Endothelial cell of umbilical vein (primary cell): Measurements from ENCODE around the gene HOXA3. TPM values are rescaled to one million over a fixed set of nuclear protein-coding genes. Genes with fewer than 3 reads are reported as not detected.

ENCODE experiments used
- BruUV-seq: library from RNA; stranded (reverse); fragments of 400-500 nt; replicated peaks from 2 replicates; lab custom pipeline; 2021; lab: Mats Ljungman, UMichigan
- CTCF ChIA-PET: fragments of 300-600, 350-600 bp; sonication (Branson Sonifier 250); formaldehyde crosslinking; loops from one replicate; lab custom pipeline; 2021; ENCODE audit warnings: antibody characterized with exemption, inconsistent platforms; lab: Charles Lee
- POLR2A ChIA-PET: fragments of 300-600, 350-600 bp; sonication (Branson Sonifier 250); formaldehyde crosslinking; loops from one replicate; lab custom pipeline; 2021; ENCODE audit warnings: antibody characterized with exemption, inconsistent platforms; lab: Charles Lee
- DNase-seq: peaks from one replicate; pipeline ENCODE4 v3.0.0-alpha.2; 2011; ENCODE audit warnings: low read depth, low spot score
- FAIRE-seq: peaks from 2 replicates; lab custom pipeline; 2011; peaks lifted over from hg19 to GRCh38; lab: Jason Lieb, UNC
- H2AFZ ChIP-seq: 2 replicates; pipeline ENCODE4 v1.6.0; 2012; ENCODE audit warnings: low read depth, low read length, control low read depth, inconsistent platforms
- H3K27ac ChIP-seq: 2 replicates; pipeline ENCODE4 v1.5.1; 2011; ENCODE audit warnings: low read depth, mild to moderate bottlenecking, control low read depth, low read length, moderate library complexity; ENCODE audit not compliant: insufficient read depth
- H3K27me3 ChIP-seq, 2 experiments: 2 replicates each; pipeline versions ENCODE4 v1.6.0 to v1.6.1; 2011; ENCODE audit warnings: low read length in 2 of 2, mixed read lengths in 1 of 2; ENCODE audit not compliant: control insufficient read depth in 2 of 2, insufficient read depth in 2 of 2
- H3K36me3 ChIP-seq, 2 experiments: 2 replicates in 1 of 2; 3 replicates in 1 of 2; pipeline ENCODE4 v1.5.1; 2011; ENCODE audit warnings: low read length in 2 of 2, mild to moderate bottlenecking in 1 of 2, moderate library complexity in 1 of 2; ENCODE audit not compliant: control insufficient read depth in 2 of 2, insufficient read depth in 2 of 2; ENCODE audit errors: extremely low read depth in 1 of 2
- H3K4me1 ChIP-seq: 3 replicates; pipeline ENCODE4 v1.5.1; 2011; ENCODE audit warnings: mild to moderate bottlenecking, low read length; ENCODE audit not compliant: control insufficient read depth, insufficient read depth; ENCODE audit errors: extremely low read depth
- H3K4me2 ChIP-seq: 2 replicates; pipeline ENCODE4 v1.6.1; 2011; ENCODE audit warnings: low read length, control low read depth, mixed read lengths; ENCODE audit not compliant: insufficient read depth
- H3K4me3 ChIP-seq, 3 experiments: fragments of 200-600 bp in 1 of 3; sonication (generic), shearing (Covaris generic) in 1 of 3; replicated peaks in 1 of 3; 2 replicates each; pipeline ENCODE4 v1.5.1; 2011 to 2016; ENCODE audit warnings: control low read depth in 3 of 3, low read length in 3 of 3, mild to moderate bottlenecking in 2 of 3, inconsistent platforms in 1 of 3, low read depth in 1 of 3, moderate library complexity in 1 of 3; ENCODE audit not compliant: insufficient read depth in 1 of 3
- H3K79me2 ChIP-seq: 2 replicates; pipeline ENCODE4 v1.6.0; 2012; ENCODE audit warnings: low read length, inconsistent platforms; ENCODE audit not compliant: control insufficient read depth, insufficient read depth
- H3K9ac ChIP-seq: replicated peaks from 2 replicates; pipeline ENCODE3; 2011; ENCODE audit warnings: low read length, control low read depth; ENCODE audit not compliant: insufficient read depth; ENCODE audit errors: extremely low read depth
- H3K9me1 ChIP-seq: replicated peaks from 3 replicates; pipeline ENCODE4 v1.6.0; 2011; ENCODE audit warnings: mild to moderate bottlenecking, low read length; ENCODE audit not compliant: control insufficient read depth, insufficient read depth; ENCODE audit errors: extremely low read depth
- H3K9me3 ChIP-seq: replicated peaks from 2 replicates; pipeline ENCODE4 v1.5.1; 2012; ENCODE audit warnings: low read length, inconsistent platforms; ENCODE audit not compliant: control insufficient read depth, insufficient read depth
- H4K20me1 ChIP-seq: replicated peaks from 2 replicates; pipeline ENCODE3; 2011; ENCODE audit warnings: mild to moderate bottlenecking, low read length; ENCODE audit not compliant: control insufficient read depth, insufficient read depth; ENCODE audit errors: extremely low read depth
- CTCF ChIP-seq, 2 donors: IDR thresholded peaks; 1 replicate in 1 of 2; 2 replicates in 1 of 2; pipeline ENCODE4 v1.5.1; 2011; ENCODE audit warnings: low read length in 2 of 2, mild to moderate bottlenecking in 2 of 2, moderate library complexity in 2 of 2, control low read depth in 1 of 2, inconsistent platforms in 1 of 2, low read depth in 1 of 2; ENCODE audit not compliant: insufficient read depth in 1 of 2; ENCODE audit errors: extremely low read depth in 1 of 2
- EZH2 ChIP-seq: IDR thresholded peaks from 2 replicates; pipeline ENCODE4 v1.6.1; 2012; ENCODE audit warnings: borderline replicate concordance, low read depth, mild to moderate bottlenecking, moderate library complexity, low read length, inconsistent platforms; ENCODE audit not compliant: severe bottlenecking
- FOS ChIP-seq: IDR thresholded peaks from 2 replicates; pipeline ENCODE4 v1.6.1; 2011; ENCODE audit warnings: mild to moderate bottlenecking, low read length, moderate library complexity, borderline replicate concordance; ENCODE audit not compliant: insufficient read depth
- GATA2 ChIP-seq: IDR thresholded peaks from 2 replicates; pipeline ENCODE4 v1.7.0; 2011; ENCODE audit warnings: low read depth, mild to moderate bottlenecking, moderate library complexity, mixed read lengths, low read length; ENCODE audit not compliant: insufficient read length, insufficient read depth
- JUN ChIP-seq: IDR thresholded peaks from 2 replicates; pipeline ENCODE4 v1.6.1; 2011; ENCODE audit warnings: borderline replicate concordance, low read depth; ENCODE audit not compliant: insufficient read length, insufficient read depth
- MAX ChIP-seq: IDR thresholded peaks from 2 replicates; pipeline ENCODE4 v1.6.1; 2011; ENCODE audit not compliant: insufficient read depth, insufficient read length
- MYC ChIP-seq: IDR thresholded peaks from one replicate; pipeline ENCODE4 v1.6.1; 2011; ENCODE audit warnings: mild to moderate bottlenecking, low read depth, low read length
- POLR2A ChIP-seq: IDR thresholded peaks from 2 replicates; pipeline ENCODE4 v1.6.1; 2012; ENCODE audit warnings: low read depth, mild to moderate bottlenecking, control low read depth, low read length
- POLR2AphosphoS5 ChIP-seq: IDR thresholded peaks from 2 replicates; pipeline ENCODE4 v1.6.1; 2012; ENCODE audit warnings: low read depth, mild to moderate bottlenecking, control low read depth, low read length, moderate library complexity; ENCODE audit not compliant: insufficient read depth
- dilution Hi-C: fragments of 300-500 bp; cut with MboI; formaldehyde crosslinking; loops from one replicate; pipeline ENCODE4 v1.15.0; 2019; ENCODE audit warnings: low sequenced_read_pairs; ENCODE audit not compliant: extremely low pct_ligation_motif_present
- intact Hi-C: fragments of 100-400 bp; cut with micrococcal nuclease; formaldehyde crosslinking; loops from one replicate; pipeline ENCODE4 v1.10.0; 2022
- polyA plus RNA-seq, 4 experiments: library from polyadenylated mRNA; depleted of rRNA in 3 of 4; stranded (reverse) in 3 of 4; unstranded in 1 of 4; fragments of >200 nt; gene quantifications; 2 replicates each; pipeline versions ENCODE4 v1.2.1 to v1.2.3, GENCODE V29; 2011 to 2012; ENCODE audit warnings: missing spikeins in 1 of 4
- total RNA-seq: library from RNA; stranded (reverse); gene quantifications from 2 replicates; pipeline ENCODE4 v1.2.3, GENCODE V29; 2021

HOXA3 gene
- total and polyA plus RNA-seq, 2 donors (not counting 3 experiments of a cell fraction or from before 2014, with no cell fraction given) = 4.7 to 14.0 TPM

GRCh38 chr7:27138985-27139333 lies 13.4 kb downstream of the HOXA3 start:
- ChIA-PET POLR2A (no interaction called here), CTCF (interaction anchor here (1.2 to 3.4 kb wide), 7 partner anchors 9 to 457 kb away, joined by 3 to 15 read pairs (median 4); partner anchors contain the start of gene HOXA7)
- Histone ChIP-seq H3K79me2 (peaks cover 84% of the 10 kb centered on the region), H3K4me3 (peak overlapping the region in 2 of 3 experiments; percentile 12 to 24), H2AFZ (no peak overlapping the region), H3K9ac (peak overlapping the region; percentile 84), H3K4me1 (peaks cover 79% of the 10 kb centered on the region), H3K27ac (peak overlapping the region; percentile 82), H4K20me1 (no peaks in the 10 kb centered on the region), H3K4me2 (peak overlapping the region; percentile 92), H3K9me3 (no peaks in the 10 kb centered on the region), H3K27me3 (no peaks in the 10 kb centered on the region), H3K9me1 (no peaks in the 10 kb centered on the region), H3K36me3 (peaks cover 0 to 7% of the 10 kb centered on the region in 2 experiments)
- BruUV-seq = no TSS peak
- FAIRE-seq = no peak
- dilution Hi-C loops (no loop called here), intact Hi-C loops (no loop called here)
- no peak for TF ChIP-seq CTCF (IDR thresholded peaks at IDR 0.05; ENCODE audit: extremely low read depth in 1 of 2, insufficient read depth in 1 of 2, low read depth in 1 of 2, low read length in 2 of 2)
- DNase-seq = no peak

- no peak for DNase-seq
- intact Hi-C loops (no loop called here), dilution Hi-C loops (no loop called here)
- no peaks in the 10 kb centered on the region for H3K9me3 ChIP-seq
- H3K27me3 ChIP-seq = no peaks in the 10 kb centered on the region
- TF ChIP-seq MAX (no peak), MYC (no peak), FOS (no peak), EZH2 (no peak), GATA2 (no peak), POLR2AphosphoS5 (no peak), POLR2A (no peak), CTCF (IDR thresholded peaks at IDR 0.05; ENCODE audit: extremely low read depth in 1 of 2, insufficient read depth in 1 of 2, low read depth in 1 of 2, low read length in 2 of 2) (no peak), JUN (no peak)
- no peak overlapping the region for H2AFZ ChIP-seq
- no peaks in the 10 kb centered on the region for H3K9me1 ChIP-seq
- CTCF ChIA-PET = interaction anchor here (1.9 kb wide), 1 partner anchor 23 kb away, joined by 6 read pairs; no protein-coding TSS in a partner anchor
- H3K36me3 ChIP-seq = peaks cover 0 to 7% of the 10 kb centered on the region in 2 experiments
- H3K4me2 ChIP-seq = peak overlapping the region; percentile 92
- FAIRE-seq = no peak
- peak overlapping the region; percentile 82 for H3K27ac ChIP-seq
- peak overlapping the region in 1 of 3 experiments; percentile 24 for H3K4me3 ChIP-seq
- no peaks in the 10 kb centered on the region for H4K20me1 ChIP-seq
- H3K79me2 ChIP-seq = peaks cover 85% of the 10 kb centered on the region
- no TSS peak for BruUV-seq
- H3K9ac ChIP-seq = peak overlapping the region; percentile 84
- POLR2A ChIA-PET = no interaction called here
- peaks cover 82% of the 10 kb centered on the region for H3K4me1 ChIP-seq
Measured at GRCh38 chr7:27138472-27138871, 13.9 kb downstream of the HOXA3 start.
